ENCODE results near the gene KIFAP3.
"Not testable (repeated sequence)": the region's sequence is repeated elsewhere in the genome, so short reads cannot be mapped to it uniquely, and the experiment has no call there.

Gene KIFAP3

DNA sequence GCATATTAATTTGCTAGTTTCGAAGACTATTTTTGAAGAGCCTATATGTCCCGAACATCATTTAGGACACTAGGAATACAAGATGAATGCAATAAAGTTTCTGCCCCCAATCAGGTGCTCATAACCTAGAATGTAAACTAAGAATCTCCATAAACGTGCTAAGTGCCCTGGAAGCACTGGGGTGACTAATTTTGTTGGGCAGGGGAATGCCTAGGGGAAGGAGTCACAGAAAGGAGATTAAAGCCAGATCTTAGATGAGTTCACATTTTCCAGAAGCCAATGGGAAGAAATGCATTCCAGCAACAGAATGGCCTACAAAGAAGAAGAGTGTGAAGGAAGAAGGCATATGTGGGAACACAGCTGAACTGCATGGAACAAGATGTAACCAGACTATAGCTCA is 200.3 kb downstream of the KIFAP3 start:
- TF ChIP-seq, protein P1, sequence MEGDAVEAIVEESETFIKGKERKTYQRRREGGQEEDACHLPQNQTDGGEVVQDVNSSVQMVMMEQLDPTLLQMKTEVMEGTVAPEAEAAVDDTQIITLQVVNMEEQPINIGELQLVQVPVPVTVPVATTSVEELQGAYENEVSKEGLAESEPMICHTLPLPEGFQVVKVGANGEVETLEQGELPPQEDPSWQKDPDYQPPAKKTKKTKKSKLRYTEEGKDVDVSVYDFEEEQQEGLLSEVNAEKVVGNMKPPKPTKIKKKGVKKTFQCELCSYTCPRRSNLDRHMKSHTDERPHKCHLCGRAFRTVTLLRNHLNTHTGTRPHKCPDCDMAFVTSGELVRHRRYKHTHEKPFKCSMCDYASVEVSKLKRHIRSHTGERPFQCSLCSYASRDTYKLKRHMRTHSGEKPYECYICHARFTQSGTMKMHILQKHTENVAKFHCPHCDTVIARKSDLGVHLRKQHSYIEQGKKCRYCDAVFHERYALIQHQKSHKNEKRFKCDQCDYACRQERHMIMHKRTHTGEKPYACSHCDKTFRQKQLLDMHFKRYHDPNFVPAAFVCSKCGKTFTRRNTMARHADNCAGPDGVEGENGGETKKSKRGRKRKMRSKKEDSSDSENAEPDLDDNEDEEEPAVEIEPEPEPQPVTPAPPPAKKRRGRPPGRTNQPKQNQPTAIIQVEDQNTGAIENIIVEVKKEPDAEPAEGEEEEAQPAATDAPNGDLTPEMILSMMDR (IDR thresholded peaks at IDR 0.05; ENCODE audit: low read depth, low read length): no peak
- DNase-seq: no peak
- Histone ChIP-seq H3K4me1 (peaks cover 5% of the 10 kb centered on the region), H3K27me3 (no peaks in the 10 kb centered on the region), H3K9me3 (no peaks in the 10 kb centered on the region), H3K36me3 (peaks cover 16% of the 10 kb centered on the region), H3K4me3 (ENCODE audit: low read depth, low read length) (no peak overlapping the region)

DNA sequence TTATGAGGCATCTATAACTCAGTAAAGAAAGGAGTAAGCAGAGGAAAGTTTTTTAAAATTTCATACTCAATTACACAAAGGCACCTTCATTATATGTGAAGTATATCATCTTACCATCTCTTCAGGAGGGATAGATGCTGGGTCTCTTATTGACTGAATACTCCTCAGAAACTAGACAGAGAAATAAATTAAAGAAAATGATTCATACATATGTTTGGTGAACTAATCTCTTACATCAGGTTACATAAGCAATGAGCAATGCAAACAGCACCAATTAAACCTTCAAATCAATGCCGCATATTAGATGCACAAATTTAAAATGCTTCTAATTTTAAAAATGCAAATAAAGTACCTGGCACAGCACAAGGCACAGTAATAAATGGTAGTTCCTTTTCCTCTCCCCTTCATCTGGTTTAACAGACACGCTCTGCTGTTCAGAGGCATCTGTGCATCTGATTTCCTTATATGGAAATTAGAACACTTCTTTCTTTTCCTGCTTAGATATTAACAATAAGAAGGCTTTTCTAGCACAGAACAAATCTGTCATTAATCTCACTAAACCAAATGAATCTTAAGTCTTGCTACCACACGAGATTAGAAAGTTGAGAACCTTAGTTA is 200.8 kb downstream of the KIFAP3 start:
- H3K27me3 ChIP-seq: no peaks in the 10 kb centered on the region
- peaks cover 16% of the 10 kb centered on the region for H3K36me3 ChIP-seq
- peaks cover under 1% of the 10 kb centered on the region; the same call in 1 of the 2 replicates for H3K4me1 ChIP-seq
- no peak for DNase-seq
- no peak overlapping the region for H3K4me3 ChIP-seq (ENCODE audit: low read depth, low read length)
- no peaks in the 10 kb centered on the region for H3K9me3 ChIP-seq
- TF ChIP-seq, protein P1 (IDR thresholded peaks at IDR 0.05; ENCODE audit: low read depth, low read length): no peak

DNA sequence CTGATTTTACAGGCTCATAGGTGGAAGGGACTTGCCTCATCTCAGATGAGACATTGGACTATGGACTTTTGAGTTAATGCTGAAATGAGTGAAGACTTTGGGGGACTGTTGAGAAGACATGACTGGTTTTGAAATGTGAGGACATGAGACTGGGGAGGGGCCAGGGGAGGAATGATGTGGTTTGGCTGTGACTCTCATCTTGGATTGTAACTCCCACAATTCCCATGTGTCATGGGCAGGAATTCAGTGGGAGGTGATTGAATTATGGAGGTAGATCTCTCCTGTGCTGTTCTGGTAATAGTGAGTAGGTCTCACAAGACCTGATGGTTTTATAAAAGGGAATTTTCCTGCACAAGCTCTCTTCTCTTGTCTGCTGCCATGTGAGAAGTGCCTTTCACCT is 201.6 kb downstream of the KIFAP3 start:
- DNase-seq: no peak
- H3K9me3 ChIP-seq: no peaks in the 10 kb centered on the region
- peaks cover 21% of the 10 kb centered on the region for H3K36me3 ChIP-seq
- no peaks in the 10 kb centered on the region for H3K4me1 ChIP-seq
- TF ChIP-seq, protein P1 (IDR thresholded peaks at IDR 0.05; ENCODE audit: low read depth, low read length): no peak
- no peak overlapping the region for H3K4me3 ChIP-seq (ENCODE audit: low read depth, low read length)
- no peaks in the 10 kb centered on the region for H3K27me3 ChIP-seq

DNA sequence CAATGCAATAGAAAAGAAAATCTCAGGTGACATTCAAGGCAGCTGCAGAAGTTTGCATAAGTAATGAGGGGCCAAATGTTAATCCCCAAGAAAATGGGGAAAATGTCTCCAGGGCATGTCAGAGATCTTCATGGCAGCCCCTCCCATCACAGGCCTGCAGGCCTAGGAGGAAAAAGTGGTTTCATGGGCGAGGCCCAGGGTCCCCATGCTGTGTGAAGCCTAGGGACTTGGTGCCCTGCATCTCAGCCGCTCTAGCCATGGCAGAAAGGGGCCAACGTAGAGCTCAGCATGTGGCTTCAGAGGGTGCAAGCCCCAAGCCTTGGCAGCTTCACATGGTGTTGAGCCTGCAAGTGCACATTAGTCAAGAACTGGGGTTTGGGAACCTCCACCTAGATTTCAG is 202.5 kb downstream of the KIFAP3 start:
- H3K4me1 ChIP-seq; H3K4me3 ChIP-seq (ENCODE audit: low read depth, low read length); H3K27me3 ChIP-seq; H3K9me3 ChIP-seq; DNase-seq: not testable (repeated sequence)
- H3K36me3 ChIP-seq: peaks cover 30% of the 10 kb centered on the region
